Keratinocyte (primary cell): Measurements from ENCODE around the gene CENPP. TPM values are rescaled to one million over a fixed set of nuclear protein-coding genes. Genes with fewer than 3 reads are reported as not detected.

Experiments used
- DNase-seq: peaks from one replicate; pipeline ENCODE4 v3.0.0-alpha.2; 2011; ENCODE audit warnings: low read depth, missing footprints, low spot score
- FAIRE-seq: peaks from 2 replicates; lab custom pipeline; 2011; peaks lifted over from hg19 to GRCh38; lab: Jason Lieb, UNC
- H2AFZ ChIP-seq: 2 replicates; pipeline ENCODE4 v1.6.0; 2012; ENCODE audit warnings: low read length, control low read depth, inconsistent platforms; ENCODE audit not compliant: control insufficient read depth
- H3K27ac ChIP-seq: 2 replicates; pipeline ENCODE4 v1.5.1; 2011; ENCODE audit warnings: low read length; ENCODE audit not compliant: control insufficient read depth, insufficient read depth
- H3K27me3 ChIP-seq: 3 replicates; pipeline ENCODE4 v1.6.0; 2011; ENCODE audit warnings: low read length; ENCODE audit not compliant: control insufficient read depth, insufficient read depth; ENCODE audit errors: extremely low read depth
- H3K36me3 ChIP-seq, 2 experiments: 2 replicates in 1 of 2; 3 replicates in 1 of 2; pipeline ENCODE4 v1.5.1; 2011; ENCODE audit warnings: low read length in 2 of 2, mild to moderate bottlenecking in 1 of 2; ENCODE audit not compliant: control insufficient read depth in 2 of 2, insufficient read depth in 2 of 2; ENCODE audit errors: extremely low read depth in 1 of 2
- H3K4me1 ChIP-seq: 3 replicates; pipeline ENCODE4 v1.5.1; 2011; ENCODE audit warnings: low read length; ENCODE audit not compliant: control insufficient read depth, insufficient read depth; ENCODE audit errors: extremely low read depth
- H3K4me2 ChIP-seq: 3 replicates; pipeline ENCODE4 v1.6.0; 2011; ENCODE audit warnings: low read depth, low read length; ENCODE audit not compliant: control insufficient read depth, insufficient read depth; ENCODE audit errors: extremely low read depth
- H3K4me3 ChIP-seq, 3 experiments: fragments of 200-600 bp in 1 of 3; sonication (generic) in 1 of 3; 2 replicates in 2 of 3; 3 replicates in 1 of 3; pipeline ENCODE4 v1.5.1; 2011 to 2016; ENCODE audit warnings: low read length in 3 of 3, mild to moderate bottlenecking in 3 of 3, control low read depth in 2 of 3, inconsistent platforms in 1 of 3, low read depth in 1 of 3, mixed read lengths in 1 of 3, mixed run types in 1 of 3, moderate library complexity in 1 of 3; ENCODE audit not compliant: control insufficient read depth in 2 of 3, insufficient read depth in 2 of 3; ENCODE audit errors: extremely low read depth in 1 of 3
- H3K79me2 ChIP-seq: 2 replicates; pipeline ENCODE4 v1.6.0; 2012; ENCODE audit warnings: low read length; ENCODE audit not compliant: control insufficient read depth, insufficient read depth
- H3K9ac ChIP-seq: 3 replicates; pipeline ENCODE4 v1.6.0; 2011; ENCODE audit warnings: low read length; ENCODE audit not compliant: control insufficient read depth, insufficient read depth; ENCODE audit errors: extremely low read depth
- H3K9me1 ChIP-seq: 3 replicates; pipeline ENCODE4 v1.6.0; 2011; ENCODE audit warnings: low read length; ENCODE audit not compliant: control insufficient read depth, insufficient read depth; ENCODE audit errors: extremely low read depth
- H3K9me3 ChIP-seq: 2 replicates; pipeline ENCODE4 v1.5.1; 2012; ENCODE audit warnings: low read depth, low read length; ENCODE audit not compliant: control insufficient read depth
- H4K20me1 ChIP-seq: 3 replicates; pipeline ENCODE4 v1.6.0; 2011; ENCODE audit warnings: low read length; ENCODE audit not compliant: control insufficient read depth, insufficient read depth; ENCODE audit errors: extremely low read depth
- EZH2 ChIP-seq: IDR thresholded peaks from one replicate; pipeline ENCODE4 v1.6.1; 2012; ENCODE audit warnings: inconsistent platforms, mild to moderate bottlenecking, low read length, moderate library complexity
- dilution Hi-C: fragments of 300-500 bp; cut with MboI; formaldehyde crosslinking; loops from one replicate; pipeline ENCODE4 v1.7.0; 2020; ENCODE audit warnings: low sequenced_read_pairs; ENCODE audit not compliant: extremely low pct_ligation_motif_present
- polyA plus RNA-seq, 5 experiments: library from polyadenylated mRNA; depleted of rRNA in 3 of 5; stranded (reverse) in 3 of 5; stranded (forward) in 1 of 5; unstranded in 1 of 5; fragments of >200 nt; gene quantifications; 1 replicate in 1 of 5; 2 replicates in 3 of 5; 3 replicates in 1 of 5; pipeline versions ENCODE4 v1.2.1 to v1.2.3, GENCODE V29; 2011 to 2012; ENCODE audit warnings: missing spikeins in 2 of 5, low read depth in 1 of 5, low replicate concordance in 1 of 5
- TF ChIP-seq, protein P1 (sequence below), 3 experiments: IDR thresholded peaks in 1 of 3; conservative IDR thresholded peaks in 1 of 3; optimal IDR thresholded peaks in 1 of 3; 2 replicates in 2 of 3; 3 replicates in 1 of 3; pipeline versions ENCODE3 to v1.5.1; 2011; ENCODE audit warnings: low read length in 3 of 3, mild to moderate bottlenecking in 3 of 3, moderate library complexity in 2 of 3, control low read depth in 1 of 3, inconsistent platforms in 1 of 3; ENCODE audit not compliant: insufficient read depth in 2 of 3; ENCODE audit errors: extremely low read depth in 1 of 3

CENPP gene
- polyA plus RNA-seq, 1 donor (not counting 4 experiments of a cell fraction or from before 2014, with no cell fraction given) = 6.7 TPM

DNA sequence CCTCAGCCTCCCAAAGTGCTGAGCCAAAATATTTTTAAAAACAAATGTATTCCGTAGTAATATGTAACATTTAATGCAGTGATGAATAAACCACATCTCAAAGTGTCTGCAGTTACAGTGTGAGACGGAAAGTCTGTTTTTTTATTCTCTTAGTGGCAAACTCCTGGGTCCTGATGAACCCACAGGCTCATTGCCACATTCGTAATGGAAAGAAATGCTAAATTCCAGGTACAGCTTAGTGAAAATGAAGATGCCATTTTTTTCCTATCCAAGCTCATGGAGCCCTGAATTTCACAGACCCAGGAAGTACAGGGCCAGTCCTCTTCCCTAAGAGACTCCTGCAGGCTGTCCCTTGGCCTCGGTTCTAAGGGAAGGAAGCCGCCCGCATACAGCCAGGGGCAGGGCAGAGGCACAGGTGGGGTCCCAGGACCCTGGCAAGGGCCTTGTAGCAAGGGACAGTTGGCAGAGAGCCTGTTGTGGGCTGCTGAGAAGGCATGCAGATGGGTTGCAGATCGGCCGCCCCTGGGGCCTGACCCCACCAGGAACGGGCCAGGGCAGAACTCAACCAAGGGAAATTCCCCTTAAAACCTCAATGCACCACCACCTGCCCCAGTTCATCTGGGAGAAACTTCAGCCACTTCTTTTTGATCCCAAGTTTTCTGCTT is 308.0 kb downstream of the CENPP start:
- H3K4me2 ChIP-seq = no peak overlapping the region
- no peaks in the 10 kb centered on the region for H3K4me1 ChIP-seq
- H3K27ac ChIP-seq = no peak overlapping the region
- no peaks in the 10 kb centered on the region for H3K79me2 ChIP-seq
- H2AFZ ChIP-seq = no peak overlapping the region
- no peak overlapping the region for H3K4me3 ChIP-seq
- TF ChIP-seq, protein P1, sequence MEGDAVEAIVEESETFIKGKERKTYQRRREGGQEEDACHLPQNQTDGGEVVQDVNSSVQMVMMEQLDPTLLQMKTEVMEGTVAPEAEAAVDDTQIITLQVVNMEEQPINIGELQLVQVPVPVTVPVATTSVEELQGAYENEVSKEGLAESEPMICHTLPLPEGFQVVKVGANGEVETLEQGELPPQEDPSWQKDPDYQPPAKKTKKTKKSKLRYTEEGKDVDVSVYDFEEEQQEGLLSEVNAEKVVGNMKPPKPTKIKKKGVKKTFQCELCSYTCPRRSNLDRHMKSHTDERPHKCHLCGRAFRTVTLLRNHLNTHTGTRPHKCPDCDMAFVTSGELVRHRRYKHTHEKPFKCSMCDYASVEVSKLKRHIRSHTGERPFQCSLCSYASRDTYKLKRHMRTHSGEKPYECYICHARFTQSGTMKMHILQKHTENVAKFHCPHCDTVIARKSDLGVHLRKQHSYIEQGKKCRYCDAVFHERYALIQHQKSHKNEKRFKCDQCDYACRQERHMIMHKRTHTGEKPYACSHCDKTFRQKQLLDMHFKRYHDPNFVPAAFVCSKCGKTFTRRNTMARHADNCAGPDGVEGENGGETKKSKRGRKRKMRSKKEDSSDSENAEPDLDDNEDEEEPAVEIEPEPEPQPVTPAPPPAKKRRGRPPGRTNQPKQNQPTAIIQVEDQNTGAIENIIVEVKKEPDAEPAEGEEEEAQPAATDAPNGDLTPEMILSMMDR (optimal IDR thresholded peaks at IDR 0.05 in 1 of 3, IDR thresholded peaks at IDR 0.05 in 1 of 3, conservative IDR thresholded peaks at IDR 0.05 in 1 of 3; ENCODE audit: extremely low read depth in 1 of 3, insufficient read depth in 2 of 3, low read length in 3 of 3) = no peak
- no peak for TF ChIP-seq EZH2
- H3K9me1 ChIP-seq = no peaks in the 10 kb centered on the region
- no peak for FAIRE-seq
- H4K20me1 ChIP-seq = no peaks in the 10 kb centered on the region
- H3K9me3 ChIP-seq = no peaks in the 10 kb centered on the region
- dilution Hi-C loops = no loop called here
- H3K36me3 ChIP-seq = peaks cover 42 to 49% of the 10 kb centered on the region in 2 experiments
- DNase-seq = no peak
- H3K27me3 ChIP-seq = no peaks in the 10 kb centered on the region
- no peak overlapping the region for H3K9ac ChIP-seq

DNA sequence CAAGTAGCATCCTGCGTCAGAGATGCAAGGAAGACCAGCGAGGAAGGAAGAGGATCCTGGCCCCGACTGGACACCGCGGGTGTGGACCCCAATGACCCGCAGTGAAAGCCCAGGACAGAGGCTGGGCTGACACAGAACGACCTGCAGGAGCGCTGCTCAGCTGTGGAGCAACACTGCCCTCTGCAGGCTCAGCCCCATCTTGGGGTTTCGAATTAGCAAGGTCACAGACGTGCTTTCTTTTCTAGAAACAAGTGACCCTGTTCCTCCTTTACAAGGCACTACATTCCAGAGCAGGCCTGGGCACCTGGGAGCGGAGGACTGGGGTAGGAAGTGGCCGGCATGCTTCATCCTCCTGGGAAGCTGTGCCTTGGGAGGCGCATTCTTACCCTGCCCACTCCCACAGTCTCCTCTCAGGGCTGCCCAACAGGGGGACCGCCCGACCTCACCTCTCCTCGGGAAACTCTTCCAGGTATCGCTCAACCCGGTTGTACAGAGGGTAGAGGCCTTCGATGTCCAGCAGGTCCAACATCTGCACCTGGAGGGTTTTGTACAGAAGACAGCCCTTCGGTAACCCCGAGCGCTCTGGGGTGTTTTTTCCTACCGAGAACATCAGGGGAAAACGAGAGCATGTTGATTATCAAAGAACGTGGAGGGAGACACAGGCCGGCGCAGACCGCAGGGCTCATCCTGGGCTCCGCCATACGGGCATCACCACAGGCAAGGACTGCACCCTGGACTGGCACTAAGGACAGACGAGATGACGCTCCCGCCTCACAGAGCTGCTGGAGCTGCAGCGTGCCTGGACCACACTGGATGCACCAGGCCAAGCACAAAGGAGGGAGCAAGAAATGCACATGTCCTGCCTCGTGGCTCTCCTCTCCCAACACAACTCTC is 309.2 kb downstream of the CENPP start:
- no peak overlapping the region for H3K4me2 ChIP-seq
- dilution Hi-C loops = no loop called here
- DNase-seq (no peak), FAIRE-seq (peak; percentile 76)
- TF ChIP-seq, protein P1 (optimal IDR thresholded peaks at IDR 0.05 in 1 of 3, IDR thresholded peaks at IDR 0.05 in 1 of 3, conservative IDR thresholded peaks at IDR 0.05 in 1 of 3; ENCODE audit: extremely low read depth in 1 of 3, insufficient read depth in 2 of 3, low read length in 3 of 3) = peak; percentile 97 to 98 (median 98)
- no peak for TF ChIP-seq EZH2
- H3K4me1 ChIP-seq = no peaks in the 10 kb centered on the region
- no peaks in the 10 kb centered on the region for H4K20me1 ChIP-seq
- H3K36me3 ChIP-seq = peaks cover 47 to 57% of the 10 kb centered on the region in 2 experiments
- H2AFZ ChIP-seq = no peak overlapping the region
- no peak overlapping the region for H3K27ac ChIP-seq
- H3K9me3 ChIP-seq = no peaks in the 10 kb centered on the region
- no peak overlapping the region for H3K9ac ChIP-seq
- no peaks in the 10 kb centered on the region for H3K27me3 ChIP-seq
- H3K9me1 ChIP-seq = no peaks in the 10 kb centered on the region
- peaks cover 2% of the 10 kb centered on the region for H3K79me2 ChIP-seq
- H3K4me3 ChIP-seq = no peak overlapping the region
